Rectal smooth muscle tissue (tissue), 1 donor: ENCODE data around the gene KAT2B.

Experiments
- H3K27ac ChIP-seq: one replicate; pipeline ENCODE4 v1.7.0; 2013; ENCODE audit warnings: low read depth, low read length, inconsistent platforms
- H3K27me3 ChIP-seq: one replicate; pipeline ENCODE4 v1.7.0; 2013; ENCODE audit warnings: low read length; ENCODE audit not compliant: control insufficient read depth, insufficient read depth
- H3K36me3 ChIP-seq: one replicate; pipeline ENCODE4 v1.7.0; 2013; ENCODE audit warnings: low read length; ENCODE audit not compliant: control insufficient read depth, insufficient read depth
- H3K4me1 ChIP-seq: one replicate; pipeline ENCODE4 v1.7.0; 2013; ENCODE audit warnings: low read length; ENCODE audit not compliant: control insufficient read depth, insufficient read depth
- H3K4me3 ChIP-seq: one replicate; pipeline ENCODE4 v1.7.0; 2013; ENCODE audit warnings: low read length
- H3K9ac ChIP-seq: one replicate; pipeline ENCODE4 v1.7.0; 2013; ENCODE audit warnings: low read length

The KAT2B gene

GRCh38 chr3:20073683-20074082, 33.4 kb downstream of the KAT2B start:
- H3K27ac ChIP-seq: no peak overlapping the region
- peaks cover 1% of the 10 kb centered on the region for H3K4me1 ChIP-seq

GRCh38 chr3:20074226-20075063, 34.2 kb downstream of the KAT2B start:
- Histone ChIP-seq H3K27ac (no peak overlapping the region), H3K4me3 (no peak overlapping the region), H3K4me1 (no peaks in the 10 kb centered on the region), H3K36me3 (no peaks in the 10 kb centered on the region), H3K9ac (no peak overlapping the region), H3K27me3 (no peaks in the 10 kb centered on the region)

More at GRCh38 chr3:20073683-20074082, 33.4 kb downstream of the KAT2B start:
- Histone ChIP-seq H3K4me3 (no peak overlapping the region), H3K9ac (no peak overlapping the region), H3K27me3 (no peaks in the 10 kb centered on the region), H3K36me3 (no peaks in the 10 kb centered on the region)

GRCh38 chr3:20075197-20075596, 35.0 kb downstream of the KAT2B start:
- Histone ChIP-seq H3K4me3 (no peak overlapping the region), H3K9ac (no peak overlapping the region), H3K4me1 (no peaks in the 10 kb centered on the region), H3K36me3 (no peaks in the 10 kb centered on the region), H3K27me3 (no peaks in the 10 kb centered on the region), H3K27ac (no peak overlapping the region)

GRCh38 chr3:20076296-20076997, 36.2 kb downstream of the KAT2B start:
- Histone ChIP-seq H3K27ac (no peak overlapping the region), H3K27me3 (no peaks in the 10 kb centered on the region), H3K36me3 (no peaks in the 10 kb centered on the region), H3K4me1 (peaks cover 6% of the 10 kb centered on the region), H3K4me3 (no peak overlapping the region), H3K9ac (no peak overlapping the region)

GRCh38 chr3:20077068-20077467, 36.8 kb downstream of the KAT2B start:
- Histone ChIP-seq H3K27me3 (no peaks in the 10 kb centered on the region), H3K9ac (no peak overlapping the region), H3K27ac (no peak overlapping the region), H3K36me3 (no peaks in the 10 kb centered on the region), H3K4me1 (peaks cover 6% of the 10 kb centered on the region), H3K4me3 (no peak overlapping the region)

GRCh38 chr3:20078194-20078714, 38.0 kb downstream of the KAT2B start:
- Histone ChIP-seq H3K4me1 (peaks cover 6% of the 10 kb centered on the region), H3K9ac (no peak overlapping the region), H3K27me3 (no peaks in the 10 kb centered on the region), H3K4me3 (no peak overlapping the region), H3K27ac (no peak overlapping the region), H3K36me3 (no peaks in the 10 kb centered on the region)

- peaks cover 6% of the 10 kb centered on the region for H3K4me1 ChIP-seq
These were observed 39.4 kb downstream of the KAT2B start for GRCh38 chr3:20079621-20080020.

GRCh38 chr3:20080956-20081554, 40.8 kb downstream of the KAT2B start:
- Histone ChIP-seq H3K4me3 (no peak overlapping the region), H3K9ac (no peak overlapping the region), H3K27ac (no peak overlapping the region)

More at GRCh38 chr3:20079621-20080020, 39.4 kb downstream of the KAT2B start:
- Histone ChIP-seq H3K9ac (no peak overlapping the region), H3K36me3 (no peaks in the 10 kb centered on the region), H3K4me3 (no peak overlapping the region), H3K27me3 (no peaks in the 10 kb centered on the region), H3K27ac (no peak overlapping the region)

GRCh38 chr3:20083253-20083652, 43.0 kb downstream of the KAT2B start:
- H3K36me3 ChIP-seq: no peaks in the 10 kb centered on the region
- no peak overlapping the region for H3K9ac ChIP-seq
- H3K4me3 ChIP-seq: no peak overlapping the region
- no peak overlapping the region for H3K27ac ChIP-seq
- H3K27me3 ChIP-seq: no peaks in the 10 kb centered on the region
- peaks cover 6% of the 10 kb centered on the region for H3K4me1 ChIP-seq

More at GRCh38 chr3:20080956-20081554, 40.8 kb downstream of the KAT2B start:
- Histone ChIP-seq H3K4me1 (peaks cover 6% of the 10 kb centered on the region), H3K27me3 (no peaks in the 10 kb centered on the region), H3K36me3 (no peaks in the 10 kb centered on the region)

GRCh38 chr3:20083953-20084352, 43.7 kb downstream of the KAT2B start:
- Histone ChIP-seq H3K36me3 (no peaks in the 10 kb centered on the region), H3K4me1 (peaks cover 6% of the 10 kb centered on the region), H3K27ac (no peak overlapping the region), H3K27me3 (no peaks in the 10 kb centered on the region), H3K4me3 (no peak overlapping the region), H3K9ac (no peak overlapping the region)

GRCh38 chr3:20091331-20092047, 51.2 kb downstream of the KAT2B start:
- H3K27ac ChIP-seq: no peak overlapping the region
- no peak overlapping the region for H3K9ac ChIP-seq
- no peaks in the 10 kb centered on the region for H3K27me3 ChIP-seq
- H3K4me3 ChIP-seq: no peak overlapping the region
- no peaks in the 10 kb centered on the region for H3K36me3 ChIP-seq
- H3K4me1 ChIP-seq: no peaks in the 10 kb centered on the region

- Histone ChIP-seq H3K4me1 (peaks cover 5% of the 10 kb centered on the region), H3K4me3 (no peak overlapping the region), H3K27ac (no peak overlapping the region), H3K27me3 (no peaks in the 10 kb centered on the region), H3K36me3 (no peaks in the 10 kb centered on the region), H3K9ac (no peak overlapping the region)
These were observed 55.2 kb downstream of the KAT2B start for GRCh38 chr3:20095470-20095869.
